Mucosa of descending colon (tissue), 3 donors: ENCODE results near the gene RNF167. TPM values are rescaled to one million over a fixed set of nuclear protein-coding genes. Genes with fewer than 3 reads are reported as not detected.

Experiments
- ATAC-seq: fragments of 200-7000 bp; cut with Tn5 transposase; one replicate; pipeline ENCODE4 v1.9.1; 2020; ENCODE audit warnings: mild to moderate bottlenecking, moderate library complexity
- DNase-seq, 3 donors: peaks; one replicate each; pipeline ENCODE4 v3.0.0-alpha.2; 2020
- H3K36me3 ChIP-seq: fragments of 200-600 bp; one replicate; pipeline ENCODE4 v1.8.0; 2021; ENCODE audit warnings: low read depth, mild to moderate bottlenecking
- H3K4me1 ChIP-seq: fragments of 200-600 bp; one replicate; pipeline ENCODE4 v1.8.0; 2021; ENCODE audit warnings: low read depth, mild to moderate bottlenecking
- H3K4me3 ChIP-seq: fragments of 200-600 bp; one replicate; pipeline ENCODE4 v1.8.0; 2021; ENCODE audit warnings: mild to moderate bottlenecking
- H3K9me3 ChIP-seq: fragments of 200-600 bp; one replicate; pipeline ENCODE4 v1.8.0; 2021; ENCODE audit warnings: mild to moderate bottlenecking
- intact Hi-C, 2 donors: fragments of 100-400 bp; cut with DNase I in 1 of 2; cut with micrococcal nuclease in 1 of 2; formaldehyde crosslinking; loops; one replicate each; pipeline versions ENCODE4 v1.11.0 to v1.11.1; 2022; cut with DNase I, micrococcal nuclease
- long read RNA-seq, 2 donors: library from polyadenylated mRNA; unstranded; transcript quantifications; one replicate each; pipeline ENCODE4 v2.0.0, GENCODE V29; 2019 to 2021
- total RNA-seq, 3 donors: library from RNA; stranded (reverse); fragmentation: NEBNext Ultra II Directional in 2 of 3; extraction: Animal tissue kit (Norgen Biotek cat#: 25700) in 2 of 3; gene quantifications; one replicate each; pipeline versions ENCODE4 v1.2.1 to v1.2.4, GENCODE V29; 2021 to 2023
- TF ChIP-seq, protein P1 (sequence below): fragments of 200-600 bp; IDR thresholded peaks from one replicate; pipeline ENCODE4 v1.8.0; 2022; ENCODE audit warnings: antibody characterized with exemption, mild to moderate bottlenecking
- donor health status: DM: no; HTN: no; CAD: no; lungs with moderate emphysema.
- donor health status: DM: no; HTN: no; CAD: no.
- donor health status: DM: no; HTN: yes; CAD: no.

The RNF167 gene
- 100 to 1,000 TPM in 2 of 3 donors, 10 to 100 TPM in 1; 90.8 to 118 (median 114) TPM for total RNA-seq
- long read RNA-seq, donor 1, transcript RNF167-211 (9 exons, 1,757 nt) = minor isoform, 14 of 34 reads
- long read RNA-seq, donor 1, transcript RNF167-201 (10 exons, 1,915 nt) = major isoform, 16 of 34 reads
- long read RNA-seq, donor 1, partial matches to known transcripts = 2 of 34 reads
- long read RNA-seq, donor 1, other reads (novel, unspliced or antisense) = 2 of 34 reads
- long read RNA-seq, donor 2, transcript RNF167-211 (9 exons, 1,757 nt) = major isoform, 7 of 18 reads
- long read RNA-seq, donor 2, transcript RNF167-201 (10 exons, 1,915 nt) = minor isoform, 5 of 18 reads
- long read RNA-seq, donor 2, partial matches to known transcripts = 2 of 18 reads
- long read RNA-seq, donor 2, other reads (novel, unspliced or antisense) = 3 of 18 reads

DNA sequence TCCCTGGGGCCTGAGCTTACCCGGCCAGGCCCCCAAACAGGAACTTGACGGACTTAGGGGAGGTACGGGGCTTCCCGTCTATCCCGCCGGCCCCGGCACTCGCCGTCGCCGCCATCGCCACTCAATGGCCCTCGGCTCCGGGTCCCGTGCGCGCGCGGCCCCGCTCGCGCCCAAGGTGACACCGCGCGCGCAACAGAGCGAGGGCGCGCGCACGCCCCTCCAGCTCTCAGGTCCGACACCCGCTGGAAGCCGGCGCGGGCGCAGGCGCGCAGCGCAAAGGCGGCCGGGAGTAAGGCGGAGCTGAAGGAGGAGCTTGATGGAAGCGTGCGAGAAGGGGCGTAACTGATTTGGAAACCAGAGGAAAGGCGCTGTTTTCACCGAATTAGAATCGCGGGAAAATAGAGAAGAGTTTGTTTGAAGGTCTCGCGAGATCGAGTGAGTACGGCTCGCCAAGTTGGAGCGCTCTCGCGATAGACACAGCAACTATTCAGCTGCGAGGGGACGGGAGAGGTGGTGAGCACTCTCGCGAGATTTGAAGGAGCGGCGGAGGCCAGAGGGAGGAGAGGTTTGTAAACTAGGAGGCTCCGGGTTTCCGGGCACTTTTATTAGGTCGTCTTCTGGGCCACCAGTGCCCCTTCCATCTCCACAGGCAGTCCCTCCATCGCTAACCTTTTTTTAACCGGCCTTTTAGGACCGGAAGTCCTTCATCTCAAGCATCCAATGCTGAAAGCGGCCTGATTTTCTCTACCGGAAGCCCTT lies at the start of gene RNF167, which contains the start of gene SLC25A11:
RNF167 (plus strand) TSS at position 473 of the 759 bp plus-strand sequence. CDS start 642 bp downstream, outside the sequence.
SLC25A11 (minus strand) TSS at position 251 of the 759 bp plus-strand sequence; CDS start at position 115, 136 bp downstream.
- H3K4me1 ChIP-seq = peaks cover 26% of the 10 kb centered on the region
- DNase-seq (peak; percentile 96 to 97 (median 96)), ATAC-seq (peak; percentile 91)
- TF ChIP-seq, protein P1, sequence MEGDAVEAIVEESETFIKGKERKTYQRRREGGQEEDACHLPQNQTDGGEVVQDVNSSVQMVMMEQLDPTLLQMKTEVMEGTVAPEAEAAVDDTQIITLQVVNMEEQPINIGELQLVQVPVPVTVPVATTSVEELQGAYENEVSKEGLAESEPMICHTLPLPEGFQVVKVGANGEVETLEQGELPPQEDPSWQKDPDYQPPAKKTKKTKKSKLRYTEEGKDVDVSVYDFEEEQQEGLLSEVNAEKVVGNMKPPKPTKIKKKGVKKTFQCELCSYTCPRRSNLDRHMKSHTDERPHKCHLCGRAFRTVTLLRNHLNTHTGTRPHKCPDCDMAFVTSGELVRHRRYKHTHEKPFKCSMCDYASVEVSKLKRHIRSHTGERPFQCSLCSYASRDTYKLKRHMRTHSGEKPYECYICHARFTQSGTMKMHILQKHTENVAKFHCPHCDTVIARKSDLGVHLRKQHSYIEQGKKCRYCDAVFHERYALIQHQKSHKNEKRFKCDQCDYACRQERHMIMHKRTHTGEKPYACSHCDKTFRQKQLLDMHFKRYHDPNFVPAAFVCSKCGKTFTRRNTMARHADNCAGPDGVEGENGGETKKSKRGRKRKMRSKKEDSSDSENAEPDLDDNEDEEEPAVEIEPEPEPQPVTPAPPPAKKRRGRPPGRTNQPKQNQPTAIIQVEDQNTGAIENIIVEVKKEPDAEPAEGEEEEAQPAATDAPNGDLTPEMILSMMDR = peak; percentile 8
- intact Hi-C loops = no loop called here
- peak within 1 kb of the TSS; percentile 77 for H3K4me3 ChIP-seq
- H3K36me3 ChIP-seq = no peaks in the 10 kb centered on the region
- H3K9me3 ChIP-seq = no peaks in the 10 kb centered on the region

DNA sequence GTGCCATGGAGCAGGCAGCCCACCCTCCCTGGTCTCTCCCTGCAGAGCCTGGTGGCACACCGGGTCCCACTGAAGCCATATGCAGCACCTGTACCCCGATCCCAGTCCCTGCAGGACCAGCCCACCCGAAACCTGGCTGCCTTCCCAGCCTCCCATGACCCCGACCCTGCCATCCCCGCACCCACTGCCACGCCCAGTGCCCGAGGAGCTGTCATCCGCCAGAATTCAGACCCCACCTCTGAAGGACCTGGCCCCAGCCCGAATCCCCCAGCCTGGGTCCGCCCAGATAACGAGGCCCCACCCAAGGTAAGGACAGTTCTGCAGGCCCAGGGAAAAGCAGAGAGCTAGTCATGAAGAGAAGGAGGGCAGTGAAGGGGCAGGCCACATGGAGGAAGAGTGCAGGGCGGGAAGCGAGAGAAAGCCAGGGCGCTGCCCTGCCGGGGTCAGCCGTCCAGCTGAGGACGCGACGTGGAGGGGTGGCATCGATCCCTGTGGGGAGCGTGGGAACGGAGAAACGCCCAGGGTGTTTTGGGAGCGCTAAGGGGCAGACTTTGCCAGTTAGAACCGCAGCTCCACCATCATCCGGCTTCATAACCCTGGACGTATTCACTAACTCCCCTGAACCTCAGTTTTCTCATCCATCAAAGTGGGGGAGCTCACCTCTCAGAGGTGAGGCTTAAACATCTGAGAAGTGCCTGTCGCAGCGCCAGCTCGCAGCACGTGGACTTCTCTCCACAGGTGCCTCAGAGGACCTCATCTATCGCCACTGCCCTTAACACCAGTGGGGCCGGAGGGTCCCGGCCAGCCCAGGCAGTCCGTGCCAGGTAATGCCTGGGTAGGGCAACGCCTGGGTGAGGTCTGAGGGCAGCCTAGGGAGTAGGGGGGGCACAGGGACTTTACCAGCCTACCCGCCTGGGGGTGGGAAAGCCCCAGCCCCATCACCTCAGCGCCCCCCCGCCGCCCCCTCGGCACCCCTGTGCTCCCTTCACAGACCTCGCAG lies 48.4 kb upstream of the RNF167 start:
- TF ChIP-seq, protein P1 = no peak
- DNase-seq (peak in 1 of 3 donors; percentile 53), ATAC-seq (no peak)
- no peak overlapping the region for H3K4me3 ChIP-seq
- peaks cover 3% of the 10 kb centered on the region for H3K36me3 ChIP-seq
- H3K4me1 ChIP-seq = no peaks in the 10 kb centered on the region
- no peaks in the 10 kb centered on the region for H3K9me3 ChIP-seq
- intact Hi-C loops = loop anchor here in 1 of 2 donors (10.0 kb wide), 1 partner anchor 167 kb away; no protein-coding TSS in a partner anchor

DNA sequence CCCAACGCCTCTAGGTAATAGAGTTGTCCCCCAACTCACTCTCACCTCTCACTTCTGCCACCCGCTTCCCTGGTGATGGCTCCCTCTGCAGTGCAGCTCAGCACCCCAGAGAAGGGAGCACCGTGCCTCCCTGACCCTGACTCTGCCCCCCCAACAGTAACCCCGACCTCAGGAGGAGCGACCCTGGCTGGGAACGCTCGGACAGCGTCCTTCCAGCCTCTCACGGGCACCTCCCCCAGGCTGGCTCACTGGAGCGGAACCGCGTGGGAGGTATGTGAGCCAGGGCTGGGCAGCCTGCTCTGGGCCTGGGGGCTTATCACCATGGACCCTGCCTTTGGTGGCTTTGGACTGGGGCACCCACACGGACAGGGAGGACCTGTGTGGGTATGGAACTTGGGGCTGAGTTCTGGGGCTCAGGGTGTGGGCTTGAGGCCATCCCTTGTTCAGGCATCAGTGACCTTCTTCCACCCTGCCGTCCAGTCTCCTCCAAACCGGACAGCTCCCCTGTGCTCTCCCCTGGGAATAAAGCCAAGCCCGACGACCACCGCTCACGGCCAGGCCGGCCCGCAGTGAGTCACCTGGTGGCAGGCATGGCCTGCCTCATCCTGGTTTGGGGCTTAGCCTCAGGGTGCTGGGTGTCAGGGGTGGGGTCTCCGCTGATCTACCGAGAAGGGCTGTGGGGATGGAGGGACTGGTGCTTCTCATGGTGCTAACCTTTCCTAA lies 47.4 kb upstream of the RNF167 start:
- TF ChIP-seq, protein P1 = no peak
- Histone ChIP-seq H3K4me3 (no peak overlapping the region), H3K36me3 (peaks cover 3% of the 10 kb centered on the region), H3K9me3 (no peaks in the 10 kb centered on the region), H3K4me1 (no peaks in the 10 kb centered on the region)
- intact Hi-C loops = loop anchor here in 1 of 2 donors (10.0 kb wide), 1 partner anchor 168 kb away; no protein-coding TSS in a partner anchor
- no peak for ATAC-seq
- peak in 1 of 3 donors; percentile 45 for DNase-seq

DNA sequence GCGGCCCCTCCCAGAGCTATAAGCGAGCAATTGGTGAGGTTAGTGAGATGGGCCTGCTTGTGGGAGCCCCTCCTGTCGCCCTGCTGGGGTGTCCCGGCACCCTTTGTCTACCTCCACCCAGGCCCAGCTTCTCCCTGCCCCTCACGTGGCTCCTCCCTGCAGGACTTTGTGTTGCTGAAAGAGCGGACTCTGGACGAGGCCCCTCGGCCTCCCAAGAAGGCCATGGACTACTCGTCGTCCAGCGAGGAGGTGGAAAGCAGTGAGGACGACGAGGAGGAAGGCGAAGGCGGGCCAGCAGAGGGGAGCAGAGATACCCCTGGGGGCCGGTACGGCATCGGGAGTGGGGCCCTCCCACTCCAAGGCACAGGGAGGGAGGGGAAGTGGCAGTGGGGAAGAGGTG lies 46.8 kb upstream of the RNF167 start:
- no peak overlapping the region for H3K4me3 ChIP-seq
- H3K9me3 ChIP-seq = no peaks in the 10 kb centered on the region
- H3K4me1 ChIP-seq = no peaks in the 10 kb centered on the region
- DNase-seq (peak in 1 of 3 donors; percentile 40), ATAC-seq (no peak)
- TF ChIP-seq, protein P1 = no peak
- H3K36me3 ChIP-seq = peaks cover 3% of the 10 kb centered on the region
- intact Hi-C loops = loop anchor here in 1 of 2 donors (10.0 kb wide), 1 partner anchor 168 kb away; no protein-coding TSS in a partner anchor
